HUES6 (cell line): Measurements from ENCODE around the gene EPB41.
A peak's percentile ranks its signal among the peaks of the same experiment; 100 is the strongest.

Experiments used
- H3K27ac ChIP-seq: 2 replicates; pipeline ENCODE4 v1.7.0; 2013; ENCODE audit warnings: low read depth, mild to moderate bottlenecking, low read length, inconsistent platforms
- H3K27me3 ChIP-seq: 2 replicates; pipeline ENCODE4 v1.6.1; 2013; ENCODE audit warnings: low read length; ENCODE audit not compliant: control insufficient read depth, insufficient read depth
- H3K36me3 ChIP-seq: 2 replicates; pipeline ENCODE4 v1.6.1; 2013; ENCODE audit warnings: low read length; ENCODE audit not compliant: control insufficient read depth, insufficient read depth
- H3K4me1 ChIP-seq: 2 replicates; pipeline ENCODE4 v1.6.1; 2013; ENCODE audit warnings: low read length; ENCODE audit not compliant: control insufficient read depth, insufficient read depth
- H3K4me3 ChIP-seq: 2 replicates; pipeline ENCODE4 v1.5.1; 2013; ENCODE audit warnings: low read depth, low read length
- H3K9ac ChIP-seq: one replicate; pipeline ENCODE4 v1.6.1; 2013; ENCODE audit warnings: mild to moderate bottlenecking, low read length
- H3K9me3 ChIP-seq: 2 replicates; pipeline ENCODE4 v1.6.1; 2013; ENCODE audit warnings: low read depth, low read length; ENCODE audit not compliant: control insufficient read depth, insufficient read depth

Gene EPB41

DNA sequence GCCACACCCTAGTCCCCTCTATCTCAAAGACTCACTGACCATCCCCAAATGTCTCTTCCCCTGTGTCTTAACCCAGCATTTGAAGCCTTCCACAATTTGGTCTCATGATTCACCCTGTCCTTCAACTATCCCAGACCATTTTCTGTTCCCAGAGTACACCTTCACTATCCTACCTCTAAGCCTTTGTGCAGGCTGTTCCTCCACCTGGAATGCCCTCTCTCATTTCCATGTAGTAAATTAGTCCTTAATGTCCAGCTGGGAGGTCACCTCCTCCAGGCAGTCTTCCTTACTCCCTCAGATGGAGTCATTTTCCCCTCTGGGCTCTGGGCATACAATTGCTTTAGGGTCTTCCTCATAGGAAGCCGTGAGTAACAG is 31.1 kb upstream of the EPB41 start:
- no peaks in the 10 kb centered on the region for H3K27me3 ChIP-seq
- no peaks in the 10 kb centered on the region for H3K9me3 ChIP-seq
- H3K36me3 ChIP-seq = no peaks in the 10 kb centered on the region
- H3K27ac ChIP-seq = no peak overlapping the region
- peaks cover 37% of the 10 kb centered on the region for H3K4me1 ChIP-seq
- H3K9ac ChIP-seq = peak overlapping the region; percentile 50
- H3K4me3 ChIP-seq = no peak overlapping the region

DNA sequence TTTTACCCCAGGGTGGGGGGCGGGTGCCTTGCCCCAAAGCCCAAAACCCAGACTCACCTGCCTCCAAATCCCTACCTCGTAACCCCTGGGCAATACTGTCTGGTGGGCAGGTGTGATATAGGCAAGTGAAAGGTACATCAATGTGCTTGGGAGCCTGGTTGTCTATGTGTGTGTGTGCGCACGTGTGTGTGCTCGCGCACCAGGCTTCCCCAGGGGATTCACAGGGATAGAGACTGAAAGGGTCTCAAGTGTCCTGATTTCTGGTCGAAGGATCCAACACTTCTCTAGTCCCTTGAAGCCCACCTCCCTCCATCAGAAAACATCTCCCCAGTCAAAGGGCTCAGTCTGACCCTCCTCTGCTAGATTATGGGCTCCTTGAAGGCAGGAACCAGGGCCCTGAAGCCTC is 28.9 kb upstream of the EPB41 start:
- H3K27ac ChIP-seq = no peak overlapping the region
- no peaks in the 10 kb centered on the region for H3K27me3 ChIP-seq
- H3K4me1 ChIP-seq = peaks cover 39% of the 10 kb centered on the region
- H3K9ac ChIP-seq = no peak overlapping the region
- H3K4me3 ChIP-seq = no peak overlapping the region
- H3K9me3 ChIP-seq = no peaks in the 10 kb centered on the region
- H3K36me3 ChIP-seq = no peaks in the 10 kb centered on the region

DNA sequence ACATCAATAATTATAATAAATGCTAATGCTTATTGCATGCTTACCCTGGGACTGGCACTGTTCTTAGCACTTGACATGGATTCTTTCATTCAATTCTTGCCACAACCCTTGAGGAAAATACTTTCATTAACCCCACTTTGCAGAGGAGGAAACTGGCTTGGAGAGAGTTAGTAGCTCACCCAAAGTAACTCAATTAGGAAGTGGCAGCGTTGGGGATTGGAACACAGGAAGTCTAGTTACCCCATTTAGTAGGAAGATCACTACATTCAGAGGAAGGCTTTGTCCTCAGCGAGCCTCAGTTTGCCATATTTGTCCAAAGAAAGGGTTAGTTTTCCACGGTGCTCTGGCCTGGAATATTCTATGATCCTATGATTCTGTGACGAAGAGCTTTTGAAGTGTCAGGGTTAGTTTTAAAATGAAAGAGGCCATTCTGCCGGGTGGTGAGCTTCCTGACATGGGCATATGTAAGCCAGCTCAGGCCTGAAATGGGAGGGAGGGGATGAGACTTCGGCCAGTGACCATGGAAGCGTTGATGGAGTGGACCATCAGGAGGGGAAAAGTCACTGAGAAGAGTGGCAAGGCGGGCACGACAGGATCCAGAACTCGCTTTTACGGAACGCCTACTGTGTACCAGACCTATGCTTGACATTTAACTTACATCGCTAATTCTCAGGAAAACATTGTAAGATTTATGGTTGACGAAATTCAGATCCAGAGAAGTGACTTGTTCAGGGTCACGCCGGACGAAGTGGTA is 28.2 kb upstream of the EPB41 start:
- Histone ChIP-seq H3K4me1 (peaks cover 39% of the 10 kb centered on the region), H3K36me3 (no peaks in the 10 kb centered on the region), H3K9ac (peak overlapping the region; percentile 11), H3K27ac (no peak overlapping the region), H3K27me3 (no peaks in the 10 kb centered on the region), H3K4me3 (peak overlapping the region; percentile 93), H3K9me3 (no peaks in the 10 kb centered on the region)

DNA sequence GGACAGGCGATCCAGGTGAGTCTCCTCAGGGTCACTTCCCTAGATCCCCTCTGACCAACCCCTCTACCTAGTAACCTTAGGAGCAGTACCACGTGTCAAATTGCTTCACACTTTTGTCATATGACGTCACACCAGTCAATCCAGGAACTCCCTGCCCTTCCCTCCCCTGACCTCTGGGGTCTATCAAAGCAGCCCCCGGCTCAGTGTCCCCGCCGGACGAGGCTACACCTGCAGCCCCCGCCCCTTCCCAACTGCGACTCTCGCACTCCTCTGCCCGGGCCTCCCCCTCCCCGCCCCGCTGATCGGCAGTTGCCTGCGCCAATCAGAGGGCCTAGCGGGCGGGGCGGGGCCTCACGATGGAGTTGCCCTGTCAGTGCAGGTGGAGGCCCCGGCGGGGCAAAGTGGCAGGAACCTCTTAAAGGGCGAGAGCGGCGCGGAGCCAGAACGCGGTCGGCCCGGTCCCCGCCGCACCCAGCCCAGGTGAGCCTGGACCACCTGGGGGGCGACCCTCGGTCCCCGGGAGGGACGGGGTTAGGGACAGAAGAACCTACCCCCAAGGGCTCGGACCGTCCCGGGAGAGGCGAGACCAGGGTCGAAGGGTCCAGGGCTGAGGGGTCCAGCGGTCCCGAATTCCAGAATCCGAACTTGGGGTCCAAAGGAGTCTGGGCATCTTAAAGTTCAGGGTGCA is 27.5 kb upstream of the EPB41 start:
- Histone ChIP-seq H3K27me3 (no peaks in the 10 kb centered on the region), H3K9ac (peak overlapping the region; percentile 72), H3K4me3 (peak overlapping the region; percentile 93), H3K4me1 (peaks cover 39% of the 10 kb centered on the region), H3K27ac (no peak overlapping the region; the same call in 1 of the 2 replicates), H3K9me3 (no peaks in the 10 kb centered on the region), H3K36me3 (no peaks in the 10 kb centered on the region)

DNA sequence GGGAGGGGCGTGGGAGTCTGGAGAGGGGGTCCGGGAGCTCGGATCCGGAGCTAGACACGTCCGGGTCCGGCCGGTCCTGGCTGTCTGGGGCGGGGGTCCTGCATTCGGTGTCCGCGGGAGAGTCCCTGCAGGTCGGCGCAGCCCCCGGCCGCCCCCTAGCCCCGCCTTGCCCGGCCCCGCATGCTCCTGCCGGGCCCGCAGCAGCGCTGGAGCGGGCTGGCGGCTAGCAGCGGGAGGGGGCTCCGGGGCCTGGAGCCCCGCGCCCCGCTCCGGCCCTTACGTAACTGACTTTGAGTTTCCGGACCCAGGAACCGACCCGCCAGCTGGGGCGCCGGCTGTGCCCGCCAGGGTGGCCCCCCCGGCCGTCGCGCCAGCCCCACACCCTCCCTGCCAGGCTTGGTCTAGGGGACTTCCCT is 26.9 kb upstream of the EPB41 start:
- Histone ChIP-seq H3K9me3 (no peaks in the 10 kb centered on the region), H3K9ac (peak overlapping the region; percentile 72), H3K36me3 (no peaks in the 10 kb centered on the region), H3K4me3 (peak overlapping the region; percentile 93), H3K4me1 (peaks cover 39% of the 10 kb centered on the region), H3K27me3 (no peaks in the 10 kb centered on the region), H3K27ac (no peak overlapping the region; the same call in 1 of the 2 replicates)

DNA sequence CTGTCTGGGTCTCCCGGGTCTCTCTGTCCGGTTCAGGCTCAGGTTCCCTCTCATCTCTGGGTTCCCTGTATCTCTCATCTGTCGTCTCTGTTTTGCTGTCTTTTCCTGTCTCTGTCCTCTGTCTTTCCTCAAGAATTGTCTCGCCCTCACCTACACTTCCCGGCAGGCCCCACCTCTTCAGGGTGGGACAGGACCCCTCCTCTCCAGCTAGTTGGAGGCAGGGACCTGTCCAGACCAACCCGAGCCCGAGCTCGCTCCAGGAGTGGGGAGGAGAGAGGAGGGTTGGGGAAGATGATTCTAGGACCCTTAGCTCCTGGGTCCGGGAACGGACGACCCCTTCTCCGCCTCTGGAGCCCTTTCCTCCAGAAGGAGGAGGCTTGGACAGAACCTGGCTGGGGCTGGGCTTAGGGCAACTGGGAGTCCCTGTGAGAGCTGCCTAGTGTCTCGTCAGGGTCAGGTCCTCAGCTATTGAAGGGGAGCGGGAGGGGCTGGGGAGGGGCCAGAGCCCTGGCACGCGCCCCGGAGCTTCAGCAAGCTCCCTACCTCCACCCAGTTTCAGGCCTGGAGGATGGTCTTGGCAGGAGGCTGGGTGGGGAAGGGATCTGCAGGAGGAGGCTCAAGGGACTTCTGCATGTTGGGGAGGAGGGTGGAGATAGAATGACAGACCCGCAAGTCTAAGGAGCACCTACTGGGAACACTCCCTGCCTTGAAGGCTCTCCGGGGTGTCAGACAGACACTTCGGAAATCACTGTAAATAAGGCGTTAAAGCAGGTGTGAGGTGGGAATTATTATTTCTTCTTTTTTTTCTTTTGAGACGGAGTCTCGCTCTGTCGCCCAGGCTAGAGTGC is 26.3 kb upstream of the EPB41 start:
- peak overlapping the region; percentile 55 for H3K9ac ChIP-seq
- H3K36me3 ChIP-seq = no peaks in the 10 kb centered on the region
- no peak overlapping the region for H3K27ac ChIP-seq
- peak overlapping the region; percentile 93 for H3K4me3 ChIP-seq
- H3K27me3 ChIP-seq = no peaks in the 10 kb centered on the region
- peaks cover 37% of the 10 kb centered on the region for H3K4me1 ChIP-seq
- H3K9me3 ChIP-seq = no peaks in the 10 kb centered on the region

DNA sequence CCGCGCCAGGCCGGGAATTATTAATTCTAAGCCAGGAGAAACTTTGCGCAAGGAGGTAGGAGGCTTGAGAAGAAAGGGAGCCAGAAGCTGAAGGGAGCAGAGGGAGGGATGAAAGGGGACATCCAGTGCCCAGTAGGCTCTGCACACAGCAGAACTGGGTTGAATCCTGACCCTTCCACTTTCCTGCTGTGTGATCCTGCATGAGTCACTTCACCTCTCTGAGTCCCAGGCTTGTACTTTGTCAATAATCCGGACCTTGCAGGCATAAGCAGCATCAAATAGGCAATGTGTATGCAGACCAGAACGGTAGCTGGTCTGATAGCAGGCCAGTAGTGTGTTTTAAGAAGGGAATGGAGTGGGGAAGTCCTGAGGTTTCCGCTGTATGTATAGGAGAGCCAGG is 25.5 kb upstream of the EPB41 start:
- Histone ChIP-seq H3K4me3 (no peak overlapping the region), H3K27me3 (no peaks in the 10 kb centered on the region), H3K4me1 (peaks cover 29% of the 10 kb centered on the region), H3K9me3 (no peaks in the 10 kb centered on the region), H3K36me3 (no peaks in the 10 kb centered on the region), H3K9ac (no peak overlapping the region), H3K27ac (no peak overlapping the region)

DNA sequence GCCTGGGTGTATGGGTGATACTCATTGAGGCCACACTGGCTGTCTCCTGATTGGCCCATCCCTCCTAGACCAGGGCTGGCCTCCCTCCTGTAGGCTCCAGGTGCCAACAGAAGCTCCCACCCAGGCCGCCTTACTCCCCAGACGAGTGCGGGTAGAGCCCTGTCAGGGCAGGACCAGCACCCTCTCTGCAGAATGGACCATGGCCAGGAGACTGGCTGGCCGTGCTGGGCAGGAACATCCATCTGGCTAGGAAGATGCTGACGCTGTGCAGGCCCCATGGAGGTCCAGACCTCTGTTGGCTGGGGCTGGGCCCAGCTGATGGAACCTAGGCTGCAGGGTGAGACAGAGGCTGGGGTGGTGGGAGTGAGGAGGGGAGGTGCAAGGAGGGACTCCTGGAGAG is 25.0 kb upstream of the EPB41 start:
- Histone ChIP-seq H3K27me3 (no peaks in the 10 kb centered on the region), H3K27ac (no peak overlapping the region), H3K4me1 (peaks cover 24% of the 10 kb centered on the region), H3K9ac (no peak overlapping the region), H3K4me3 (no peak overlapping the region), H3K36me3 (no peaks in the 10 kb centered on the region), H3K9me3 (no peaks in the 10 kb centered on the region)

DNA sequence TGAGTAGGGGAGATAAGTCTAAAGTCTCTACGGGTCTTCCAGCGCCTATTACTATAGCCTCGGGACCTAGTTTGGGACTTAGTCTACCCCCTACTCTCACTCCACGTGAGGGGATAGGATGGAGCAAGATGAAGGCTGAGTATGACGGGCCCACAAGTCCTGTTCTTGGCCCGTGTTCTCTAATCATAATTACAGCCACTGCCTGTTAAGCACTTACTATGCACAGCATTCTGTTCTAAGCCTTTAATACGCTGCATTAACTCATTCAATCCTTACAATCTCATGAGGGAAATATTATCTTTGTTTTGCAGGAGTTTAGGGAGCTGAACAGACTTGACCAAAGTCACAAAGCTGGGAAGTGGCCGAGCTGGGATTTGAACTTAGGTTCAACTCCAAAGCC is 23.9 kb upstream of the EPB41 start:
- Histone ChIP-seq H3K9me3 (no peaks in the 10 kb centered on the region), H3K4me3 (no peak overlapping the region), H3K36me3 (no peaks in the 10 kb centered on the region), H3K27me3 (no peaks in the 10 kb centered on the region), H3K27ac (no peak overlapping the region), H3K4me1 (peaks cover 16% of the 10 kb centered on the region), H3K9ac (no peak overlapping the region)

DNA sequence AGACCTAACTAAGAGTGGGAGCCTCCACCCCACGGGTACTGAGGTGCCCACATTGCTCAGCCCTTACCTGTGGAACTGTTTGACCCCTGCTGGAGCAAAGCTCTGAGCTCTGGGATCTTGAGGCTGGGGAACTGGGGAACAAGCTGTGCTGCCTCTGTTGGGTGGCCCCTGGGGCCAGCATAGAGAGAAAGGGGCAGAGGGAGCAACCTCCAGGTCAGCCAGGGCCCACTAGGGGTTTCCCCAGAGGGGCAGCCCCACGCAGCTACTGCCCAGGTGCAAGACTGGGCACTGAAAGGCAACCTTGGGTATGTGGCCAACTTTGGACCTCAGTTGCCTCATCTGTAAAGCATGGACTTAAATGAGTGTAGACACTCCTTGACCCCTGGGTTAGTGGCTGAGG is 23.5 kb upstream of the EPB41 start:
- no peaks in the 10 kb centered on the region for H3K27me3 ChIP-seq
- no peaks in the 10 kb centered on the region for H3K36me3 ChIP-seq
- H3K4me1 ChIP-seq = peaks cover 12% of the 10 kb centered on the region
- H3K9me3 ChIP-seq = no peaks in the 10 kb centered on the region
- H3K4me3 ChIP-seq = no peak overlapping the region
- H3K9ac ChIP-seq = no peak overlapping the region
- no peak overlapping the region for H3K27ac ChIP-seq

DNA sequence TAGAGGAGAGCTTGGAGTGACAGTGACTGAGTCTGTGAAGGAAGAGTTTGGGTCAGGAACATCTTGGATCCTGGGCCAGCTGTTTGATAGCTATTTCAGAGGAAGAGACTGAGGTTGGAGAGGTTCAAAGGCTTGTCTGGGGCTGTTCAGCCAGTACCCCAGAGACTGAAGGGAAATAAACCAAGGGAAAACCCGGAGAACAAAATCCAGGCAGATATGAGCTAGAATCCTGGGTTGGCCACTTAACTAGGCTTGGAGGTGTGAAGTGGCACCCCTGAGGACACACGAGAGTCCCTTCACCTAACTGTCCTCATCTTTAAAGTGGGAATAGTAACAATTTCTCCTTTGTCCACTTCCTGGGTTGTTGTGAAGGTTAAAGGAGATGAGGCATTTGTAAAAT is 23.1 kb upstream of the EPB41 start:
- Histone ChIP-seq H3K4me3 (no peak overlapping the region), H3K27me3 (no peaks in the 10 kb centered on the region), H3K36me3 (no peaks in the 10 kb centered on the region), H3K9ac (no peak overlapping the region), H3K4me1 (peaks cover 7% of the 10 kb centered on the region), H3K9me3 (no peaks in the 10 kb centered on the region), H3K27ac (no peak overlapping the region)
